ENCODE data around the gene SEC23A.
A peak's percentile ranks its signal among the peaks of the same experiment; 100 is the strongest.
"Not testable (repeated sequence)": the region's sequence is repeated elsewhere in the genome, so short reads cannot be mapped to it uniquely, and the experiment has no call there.

The SEC23A gene

GRCh38 chr14:39029789-39030188 lies 73.2 kb downstream of the SEC23A start:
- no peak for DNase-seq (ENCODE audit: low read depth)

DNA sequence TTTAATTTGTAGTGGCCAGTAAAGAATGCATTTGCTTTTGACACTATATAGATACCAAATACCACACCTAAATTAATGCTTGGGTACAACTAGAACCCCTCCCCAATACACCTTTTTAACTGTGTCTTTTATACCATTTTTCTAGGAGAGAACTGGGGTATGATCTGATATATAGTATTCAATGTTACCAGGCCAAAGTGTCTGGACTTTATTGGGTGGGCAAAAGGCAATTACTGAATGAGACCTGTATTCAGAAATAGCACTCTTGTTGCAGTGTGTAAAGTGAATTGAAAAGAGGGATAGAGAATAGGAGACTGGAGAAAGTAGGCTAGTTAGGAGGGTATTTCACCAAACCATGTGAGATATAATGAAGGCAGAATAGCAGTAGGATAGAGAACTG lies 74.4 kb downstream of the SEC23A start:
- no peak for DNase-seq (ENCODE audit: low read depth)

DNA sequence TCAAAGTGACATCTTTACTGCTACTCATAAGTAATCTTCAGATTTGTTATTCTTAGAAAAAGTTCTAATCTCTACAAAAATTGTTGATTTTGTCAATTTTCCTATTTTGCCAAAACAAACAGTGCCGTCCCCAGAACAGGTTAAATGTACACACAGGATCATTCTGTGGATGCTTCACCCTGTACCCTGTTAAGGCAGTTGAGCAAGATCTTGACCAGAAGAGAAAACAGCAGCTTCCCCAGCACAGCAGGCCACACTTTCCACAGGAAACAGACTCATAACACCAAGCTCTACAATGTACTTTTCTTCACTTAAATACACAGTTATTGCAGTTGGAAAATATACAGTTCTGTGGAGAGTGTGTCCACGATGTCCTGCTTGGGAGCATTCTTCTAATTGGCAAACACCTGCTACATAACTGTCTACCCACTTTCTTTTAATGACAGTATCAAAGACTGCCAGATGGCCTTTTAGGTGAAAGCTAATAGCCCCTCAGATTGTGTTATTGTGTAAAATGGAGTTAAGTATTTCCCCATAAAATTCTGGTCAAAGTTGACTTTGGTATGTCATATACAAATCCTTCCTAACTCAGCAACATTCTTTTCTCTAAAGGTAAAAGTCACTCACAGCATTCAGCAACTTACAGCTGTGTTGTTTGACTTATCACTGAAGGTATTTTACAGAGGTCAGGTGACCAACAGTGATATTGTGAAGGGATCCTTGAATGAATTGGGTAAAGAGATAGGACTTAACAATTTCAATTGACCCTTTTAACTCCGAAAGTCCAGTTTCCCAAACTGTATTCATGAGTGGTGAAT lies 77.0 kb downstream of the SEC23A start:
- peak; percentile 48 for DNase-seq (ENCODE audit: low read depth)

DNA sequence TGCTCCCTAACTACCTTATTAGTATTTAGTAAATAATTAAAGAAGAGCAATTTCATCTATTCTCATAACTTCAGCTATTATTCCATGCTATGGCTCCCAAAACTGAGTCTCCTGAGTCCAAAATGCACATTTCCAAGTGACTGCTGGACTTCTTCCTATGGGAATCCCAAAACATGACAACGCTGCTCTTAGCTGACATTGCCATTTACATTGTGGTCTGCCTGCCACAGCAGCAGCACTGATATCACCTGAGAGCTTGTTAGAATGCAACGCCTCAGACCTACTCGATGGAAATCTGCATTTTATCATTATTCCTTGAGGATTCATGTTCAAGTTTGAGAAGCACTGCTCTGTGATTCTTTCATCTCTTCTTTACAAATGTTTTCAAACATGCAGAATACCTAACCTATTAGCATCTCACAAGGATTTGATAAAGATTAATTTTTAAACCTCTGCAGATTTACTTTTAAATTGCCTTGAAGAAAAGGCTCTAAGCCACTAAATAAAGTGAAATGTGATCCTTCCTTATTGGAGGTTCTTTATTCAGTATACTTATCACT lies 77.7 kb downstream of the SEC23A start:
- no peak for DNase-seq (ENCODE audit: low read depth)

DNA sequence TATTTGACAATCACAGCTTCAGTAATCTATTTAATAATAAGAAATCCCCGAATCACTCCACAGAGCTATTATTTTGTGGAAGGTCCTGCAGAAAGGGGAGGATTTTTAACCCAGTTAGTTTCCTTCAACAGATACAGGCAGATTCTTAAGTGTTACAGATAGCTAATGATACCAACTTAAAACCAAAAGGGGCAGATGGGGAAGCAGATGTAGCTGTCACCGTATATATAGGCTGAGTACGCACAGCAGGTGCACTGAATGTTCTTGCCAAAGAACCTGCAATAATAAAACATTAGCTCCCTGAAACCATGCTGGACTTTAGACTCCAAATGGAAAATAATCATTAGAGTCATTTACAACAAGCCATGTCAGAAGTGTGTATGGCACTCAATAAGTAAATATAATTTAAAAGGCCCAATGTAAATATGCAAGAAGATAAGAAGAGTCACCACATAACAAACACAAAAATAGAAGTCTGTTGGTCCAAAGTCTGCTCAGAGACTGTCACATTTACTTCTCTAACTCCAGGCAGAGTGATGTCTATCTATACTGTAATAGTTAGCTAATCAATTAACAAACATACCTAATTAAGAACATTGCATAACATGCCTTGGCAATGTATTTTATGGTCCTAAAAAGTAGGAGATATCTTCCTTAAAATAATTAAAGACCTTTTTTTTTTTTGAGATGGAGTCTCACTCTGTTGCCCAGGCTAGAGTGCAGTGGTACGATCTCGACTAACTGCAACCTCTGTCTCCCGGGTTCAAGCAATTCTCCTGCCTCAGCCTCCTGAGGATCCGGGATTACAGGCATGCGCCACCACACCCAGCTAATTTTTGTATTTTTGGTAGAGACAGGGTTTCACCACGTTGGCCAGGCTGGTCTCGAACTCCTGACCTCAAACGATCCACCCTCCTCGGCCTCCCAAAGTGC lies 78.8 kb downstream of the SEC23A start:
- no peak for DNase-seq (ENCODE audit: low read depth)

GRCh38 chr14:39017096-39018016 lies 85.7 kb downstream of the SEC23A start:
- not testable (repeated sequence) for DNase-seq (ENCODE audit: low read depth)

DNA sequence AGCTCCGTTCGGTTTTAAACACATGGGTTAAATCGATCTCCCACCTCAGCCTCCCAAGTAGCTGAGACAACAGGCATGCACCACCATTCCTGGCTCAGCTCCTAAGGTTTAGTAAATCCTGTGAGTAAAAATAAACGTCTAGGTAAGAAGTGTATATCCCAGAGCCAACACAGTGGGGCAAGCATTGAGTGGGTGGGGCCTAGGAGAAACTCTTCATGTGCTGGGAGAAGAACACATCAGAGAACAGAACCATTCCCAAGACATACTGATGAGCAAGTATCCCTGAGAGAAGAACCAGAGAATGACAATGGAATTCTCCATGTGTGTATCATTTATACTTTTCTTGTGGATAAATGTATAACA lies 86.3 kb downstream of the SEC23A start:
- DNase-seq (ENCODE audit: low read depth), result peak; percentile 17

- DNase-seq (ENCODE audit: low read depth), result peak; percentile 79
Observed at GRCh38 chr14:39015964-39016577, 87.0 kb downstream of the SEC23A start.

GRCh38 chr14:39015360-39015961 lies 87.6 kb downstream of the SEC23A start:
- peak; percentile 54 for DNase-seq (ENCODE audit: low read depth)

GRCh38 chr14:39014460-39014859 lies 88.6 kb downstream of the SEC23A start:
- DNase-seq (ENCODE audit: low read depth), result no peak

DNA sequence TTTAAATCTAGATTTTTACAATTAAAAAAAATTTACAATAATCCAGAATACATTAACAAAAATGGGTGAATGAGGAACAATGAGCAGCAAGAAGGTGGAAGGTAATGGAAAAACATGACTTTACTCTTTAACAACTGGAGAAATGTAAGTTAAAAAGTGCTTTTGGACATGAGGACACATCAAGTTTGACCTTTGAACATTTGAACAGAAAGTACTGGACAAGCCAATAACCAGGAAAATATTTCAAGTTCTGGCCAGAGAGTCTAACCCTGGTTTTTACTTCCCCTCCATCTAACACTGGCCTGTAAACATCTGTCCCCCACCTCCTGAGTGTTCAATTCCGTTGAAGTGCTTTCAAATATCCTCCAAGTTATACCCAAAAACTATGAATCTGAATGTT lies 94.1 kb downstream of the SEC23A start:
- DNase-seq (ENCODE audit: low read depth), result not testable (repeated sequence)

DNA sequence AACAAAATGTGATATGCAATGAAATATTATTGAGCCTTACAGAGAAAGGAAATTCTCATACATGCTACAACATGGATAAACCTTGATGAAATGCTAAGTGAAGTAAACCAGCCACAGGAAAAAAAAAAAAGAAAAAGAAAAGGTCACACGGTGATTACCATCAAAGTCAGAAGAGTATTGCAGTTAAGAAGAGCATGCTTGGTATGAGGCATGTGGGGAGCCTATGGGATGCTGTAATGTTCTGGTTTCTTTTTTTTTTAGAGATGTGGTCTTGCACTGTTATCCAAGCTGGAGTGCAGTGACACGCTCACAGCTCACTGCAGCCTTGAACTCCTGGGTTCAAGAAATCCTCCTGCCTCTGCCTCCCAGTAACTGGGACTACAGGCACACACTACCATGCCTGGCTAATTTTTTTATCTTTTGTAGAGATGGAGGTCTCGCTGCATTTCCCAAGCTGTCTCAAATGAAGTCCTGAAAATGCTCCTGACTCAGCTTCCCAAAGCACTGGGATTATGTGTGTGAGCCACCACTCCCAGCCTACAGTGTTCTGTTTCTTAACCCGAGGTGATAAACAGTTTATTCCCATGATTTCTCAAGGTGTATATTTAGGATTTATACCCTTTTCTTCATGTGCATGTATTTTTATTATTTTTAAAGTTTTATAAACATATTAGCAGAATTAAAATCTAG lies 96.2 kb downstream of the SEC23A start:
- peak; percentile 86 for DNase-seq (ENCODE audit: low read depth)

- peak; percentile 74 for DNase-seq (ENCODE audit: low read depth)
Observed at GRCh38 chr14:39005044-39005880, 97.8 kb downstream of the SEC23A start.

DNA sequence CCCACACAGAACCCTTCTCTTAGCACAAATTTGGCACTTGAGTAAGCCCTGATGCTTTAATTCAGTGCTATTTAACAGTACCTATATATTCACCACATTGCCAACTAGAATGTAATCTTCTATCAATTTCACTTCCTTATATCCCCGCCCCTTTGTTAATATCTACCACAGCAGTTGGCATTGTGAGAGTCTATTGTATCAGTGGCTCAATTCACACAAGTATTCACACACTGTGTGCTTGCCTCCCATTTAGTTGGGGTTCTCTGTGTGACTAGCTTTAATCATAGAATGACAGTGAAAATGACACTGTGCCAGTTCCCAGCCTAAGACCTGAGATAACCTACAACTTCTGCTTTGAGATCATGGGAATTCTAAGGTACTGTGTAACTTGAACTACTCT lies 103.1 kb downstream of the SEC23A start:
- DNase-seq (ENCODE audit: low read depth), result no peak

DNA sequence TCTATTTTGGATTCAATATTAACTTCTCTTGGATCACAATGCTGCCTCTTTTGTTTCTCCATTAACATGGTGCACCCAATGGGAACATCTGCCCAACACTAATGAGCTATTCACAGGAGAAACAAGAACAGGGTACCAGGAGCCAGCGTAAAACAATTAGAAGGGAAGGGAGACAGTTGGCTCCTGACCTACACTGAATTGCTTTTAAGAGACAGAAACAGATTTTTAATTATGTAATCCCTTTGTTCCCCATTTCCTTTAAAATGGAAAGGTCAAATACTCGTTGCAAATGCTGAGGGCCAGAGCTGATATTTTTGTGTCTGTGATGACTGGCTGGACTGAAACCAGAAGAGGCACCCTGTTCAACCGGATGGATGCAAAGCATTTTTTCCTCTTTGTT lies 108.3 kb downstream of the SEC23A start:
- no peak for DNase-seq (ENCODE audit: low read depth)

DNA sequence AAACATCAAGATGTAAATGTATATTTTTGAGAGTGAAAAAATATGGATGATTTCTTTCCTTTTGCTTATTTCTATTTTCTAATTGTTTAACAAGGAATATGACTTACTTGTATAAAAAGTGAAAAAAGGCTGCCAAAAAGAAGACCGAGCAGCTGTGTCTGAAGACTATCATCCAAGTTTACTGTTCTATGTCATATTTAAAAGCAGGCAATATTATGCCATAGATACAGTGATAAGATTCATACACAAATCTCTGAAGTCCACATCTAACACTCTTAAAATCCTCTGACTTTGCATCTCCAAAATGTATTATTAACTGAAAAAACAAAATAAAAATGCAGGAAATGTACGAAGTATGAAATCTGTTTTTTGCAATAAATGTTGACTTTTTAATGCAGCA lies 109.1 kb downstream of the SEC23A start:
- DNase-seq (ENCODE audit: low read depth), result no peak

DNA sequence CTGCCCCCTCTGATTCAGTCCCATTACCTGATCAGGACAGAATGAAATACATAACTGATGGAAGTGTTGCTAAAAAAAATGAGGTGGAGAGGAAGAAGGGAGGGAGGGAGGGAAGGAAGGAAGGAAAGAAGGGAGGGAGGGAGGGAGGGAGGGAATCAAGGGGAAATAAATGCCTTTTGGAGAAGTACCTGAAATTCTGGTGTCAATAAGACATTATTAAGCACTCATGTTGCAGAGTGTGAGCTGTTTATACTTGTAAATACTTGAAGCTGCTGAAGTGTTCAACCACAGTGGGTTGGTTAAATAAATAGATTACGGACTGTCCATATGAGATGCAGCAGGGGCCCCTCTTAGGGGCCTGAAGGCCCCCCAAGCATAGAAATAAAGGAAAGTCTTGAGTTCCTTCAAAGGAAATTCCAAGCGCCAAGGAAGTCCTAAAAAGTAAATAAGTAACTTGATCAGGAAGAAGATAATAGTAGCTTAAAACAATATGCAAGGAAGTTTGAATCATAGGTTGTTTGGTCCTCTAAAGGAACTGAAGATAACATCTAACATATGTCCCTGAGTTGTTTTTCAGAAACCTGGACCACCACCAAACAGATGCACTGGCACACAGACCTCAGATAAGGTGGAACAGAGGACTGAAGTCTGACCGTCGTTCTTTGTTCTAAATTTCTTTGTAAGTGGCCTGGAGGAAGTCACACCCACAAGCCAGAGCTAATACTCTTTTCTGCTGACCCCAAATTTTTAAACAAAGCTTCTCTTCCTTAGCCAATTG lies 110.8 kb downstream of the SEC23A start:
- DNase-seq (ENCODE audit: low read depth), result no peak

DNA sequence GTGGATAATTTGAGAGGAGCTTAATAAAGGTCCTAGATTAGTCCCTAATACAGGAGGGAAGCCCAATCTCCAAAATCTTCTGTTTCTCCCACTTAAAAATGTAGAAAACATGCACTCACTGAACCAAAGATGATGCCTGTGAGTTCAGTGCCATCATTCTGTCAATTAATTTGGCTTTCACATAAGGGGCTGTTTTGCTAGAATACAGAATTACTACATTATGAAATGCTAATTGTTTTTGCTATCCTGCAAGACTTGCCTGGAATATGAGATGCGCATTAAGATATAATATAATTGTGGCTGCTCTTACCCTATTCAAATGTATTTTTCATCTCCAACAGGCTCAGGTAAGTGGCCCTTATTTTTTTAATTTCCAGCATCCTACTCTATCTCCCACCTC lies 111.7 kb downstream of the SEC23A start:
- no peak for DNase-seq (ENCODE audit: low read depth)

All from amniotic epithelial cell (primary cell).